Activated CD8-positive, alpha-beta memory T cell treated with anti-CD3 and anti-CD28 coated beads for 4 hours (primary cell): ENCODE data around the gene METTL23.
"Not testable (repeated sequence)": the region's sequence is repeated elsewhere in the genome, so short reads cannot be mapped to it uniquely, and the experiment has no call there.

Experiments used
- DNase-seq, 2 donors: peaks; one replicate each; pipeline ENCODE4 v3.0.0-alpha.2; 2020; ENCODE audit warnings: low read depth in 2 of 2

Gene METTL23

GRCh38 chr17:76713765-76714164 lies 12.9 kb upstream of the METTL23 start:
- DNase-seq, result no peak

- DNase-seq, result no peak
Observed at GRCh38 chr17:76714336-76714735, 12.3 kb upstream of the METTL23 start.

- DNase-seq, result peak; percentile 44 to 66
Observed at GRCh38 chr17:76714822-76715495, 11.7 kb upstream of the METTL23 start.

GRCh38 chr17:76715496-76715830 lies 11.2 kb upstream of the METTL23 start:
- no peak for DNase-seq

DNA sequence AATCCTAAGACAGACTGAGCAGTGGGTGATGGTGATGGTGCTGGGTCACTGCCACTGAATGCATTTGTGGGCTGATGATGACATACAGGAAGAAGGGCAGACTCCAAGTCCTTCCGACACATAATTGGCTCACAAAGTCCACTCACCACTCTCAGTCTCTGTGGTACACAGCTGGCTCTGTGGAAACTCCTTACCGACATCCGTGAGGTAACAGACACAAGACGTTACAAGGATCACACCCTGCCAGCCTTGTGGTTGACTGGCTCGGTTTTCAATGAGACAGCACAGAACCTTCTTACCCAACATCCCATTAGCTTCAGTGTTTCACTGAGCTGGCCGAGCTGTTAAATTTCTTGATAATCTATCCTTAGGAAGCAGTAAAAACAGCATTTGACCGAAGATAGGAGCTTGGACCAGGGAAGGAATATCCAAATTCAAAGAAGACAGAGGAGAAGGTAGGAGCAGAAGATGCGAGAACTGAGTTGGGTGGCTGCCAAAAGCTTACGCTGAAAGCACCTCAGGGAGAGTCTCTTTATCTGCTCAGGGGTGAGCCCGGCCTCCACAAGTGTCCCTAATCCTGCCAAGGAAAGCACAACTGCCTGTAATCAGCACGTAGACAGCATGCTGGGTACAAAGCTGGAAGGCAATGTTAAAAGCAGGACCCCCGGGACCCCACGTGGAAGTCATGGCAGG lies 10.3 kb upstream of the METTL23 start:
- DNase-seq, result peak; percentile 57 to 64

GRCh38 chr17:76716839-76717215 lies 9.8 kb upstream of the METTL23 start:
- DNase-seq, result no peak

- no peak for DNase-seq
Observed at GRCh38 chr17:76718516-76718915, 8.1 kb upstream of the METTL23 start.

GRCh38 chr17:76720211-76720610 lies 6.4 kb upstream of the METTL23 start:
- DNase-seq, result no peak

DNA sequence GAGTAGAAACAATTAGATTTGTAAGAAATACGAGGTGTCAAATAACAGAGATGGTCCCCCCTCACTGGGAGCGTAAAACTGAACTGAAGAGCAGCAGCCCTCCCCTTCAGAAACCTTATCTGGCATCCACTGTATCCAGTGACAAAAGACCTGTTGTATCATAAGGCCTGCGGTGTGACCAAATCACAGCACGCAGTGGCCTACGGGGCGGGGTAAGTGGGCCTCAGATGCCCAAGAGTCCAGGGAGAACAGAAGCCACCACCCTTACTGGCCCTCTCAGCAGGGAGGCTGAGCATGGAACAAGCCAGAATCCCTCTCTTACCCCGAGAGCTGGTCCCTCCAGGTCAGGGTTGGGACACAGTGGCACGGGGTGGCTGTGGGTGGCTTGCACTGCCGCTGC lies 5.7 kb upstream of the METTL23 start:
- DNase-seq, result no peak

GRCh38 chr17:76721463-76721862 lies 5.2 kb upstream of the METTL23 start:
- no peak for DNase-seq

DNA sequence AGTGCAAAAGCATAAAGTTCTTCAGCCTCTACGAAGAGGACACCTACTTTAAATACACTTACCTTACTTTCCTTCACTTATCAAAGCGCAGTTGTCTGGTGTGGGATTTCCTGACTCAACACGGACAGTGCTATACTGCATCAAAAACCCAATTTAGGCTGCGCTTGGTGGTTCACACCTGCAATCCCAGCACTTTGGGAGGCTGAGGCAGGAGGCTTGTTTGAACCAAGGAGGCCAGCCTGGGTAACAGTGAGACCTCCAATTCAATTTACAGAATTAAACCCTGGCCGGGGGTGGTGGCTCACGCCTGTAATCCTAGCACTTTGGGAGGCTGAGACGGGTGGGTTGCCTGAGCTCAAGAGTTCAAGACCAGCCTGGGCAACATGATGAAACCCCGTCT lies 4.4 kb upstream of the METTL23 start:
- no peak for DNase-seq

DNA sequence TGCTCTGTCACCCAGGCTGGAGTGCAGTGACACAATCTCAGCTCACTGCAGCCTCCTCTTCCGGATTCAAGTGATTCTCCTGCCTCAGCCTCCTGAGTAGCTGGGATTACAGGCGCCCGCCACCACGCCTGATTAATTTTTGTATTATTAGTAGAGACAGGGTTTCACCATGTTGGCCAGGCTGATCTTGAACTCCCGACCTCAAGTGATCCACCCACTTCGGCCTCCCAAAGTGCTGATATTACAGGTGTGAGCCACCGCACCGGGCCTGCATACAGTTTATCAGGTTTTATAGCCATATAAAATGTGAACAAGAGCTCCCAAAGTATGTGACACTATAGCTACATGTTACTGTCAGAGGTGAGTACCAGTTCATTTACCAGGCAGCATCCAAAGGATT lies 3.7 kb upstream of the METTL23 start:
- not testable (repeated sequence) for DNase-seq

DNA sequence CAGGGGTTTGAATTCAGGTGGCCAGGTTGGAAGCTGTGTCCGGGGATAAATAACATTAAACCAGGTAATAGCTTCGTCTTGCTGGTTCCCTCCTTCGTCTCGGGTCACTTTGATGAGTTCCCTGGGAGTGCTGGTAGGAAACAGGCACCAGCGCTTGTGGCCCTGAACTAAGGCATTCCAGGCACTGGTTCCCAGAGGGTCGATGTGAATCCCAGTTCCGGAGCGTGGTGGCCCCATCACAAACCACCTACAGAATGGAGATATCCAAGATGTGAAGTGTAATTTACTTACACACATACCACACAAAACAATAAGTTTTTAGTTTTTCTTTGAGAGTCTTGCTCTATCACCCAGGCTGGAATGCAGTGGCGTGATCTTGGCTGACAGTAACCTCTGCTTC lies 2.8 kb upstream of the METTL23 start:
- DNase-seq, result no peak

- DNase-seq, result peak in 1 of 2 donors; percentile 55
Observed at GRCh38 chr17:76725580-76726230, 934 bp upstream of the METTL23 start.

GRCh38 chr17:76726231-76726775 lies 336 bp upstream of the METTL23 start, which contains the start of gene JMJD6:
Gene JMJD6 (minus strand): TSS chr17:76726606. CDS start chr17:76726475, 131 bp downstream.
- peak; percentile 85 to 90 for DNase-seq

GRCh38 chr17:76727745-76728456 lies 1.3 kb downstream of the METTL23 start:
- no peak for DNase-seq

- DNase-seq, result not testable (repeated sequence)
Observed at GRCh38 chr17:76731800-76732733, 5.4 kb downstream of the METTL23 start.

- no peak for DNase-seq
Observed at GRCh38 chr17:76732734-76733617, 6.3 kb downstream of the METTL23 start.

DNA sequence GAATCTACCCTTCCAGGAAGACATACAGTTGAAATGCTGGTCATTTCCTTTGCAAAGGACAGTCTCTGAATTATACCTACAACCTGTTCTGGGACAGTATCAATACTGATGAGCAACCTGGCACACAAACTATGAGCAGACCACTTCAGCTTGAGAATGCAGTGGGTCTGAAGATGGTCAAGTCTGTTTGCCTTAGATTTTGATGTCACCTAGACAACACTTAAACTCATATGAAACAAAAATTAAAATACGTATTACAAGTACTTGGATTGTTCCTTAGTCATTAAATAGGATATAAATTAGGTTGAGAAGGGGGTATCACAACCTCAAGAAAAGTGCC lies 6.9 kb downstream of the METTL23 start:
- no peak for DNase-seq
